Activated naive CD4-positive, alpha-beta T cell treated with anti-CD3 and anti-CD28 coated beads, Interleukin-2, amount 10 ng/mL, durations not matched to agents 7 days and 5 days (primary cell): ENCODE measurements around the gene ACAA2.

Experiments used
- CTCF ChIA-PET: fragments of 350-600 bp; sonication (Branson Sonifier 250); formaldehyde crosslinking; loops from one replicate; lab custom pipeline; 2021; ENCODE audit warnings: antibody characterized with exemption; lab: Charles Lee
- DNase-seq: peaks from one replicate; pipeline ENCODE4 v3.0.0-alpha.2; 2020
- H3K27ac Mint-ChIP-seq: one replicate; pipeline ENCODE4 v1.8.0; 2021; ENCODE audit warnings: mild to moderate bottlenecking, moderate library complexity, mixed read lengths
- H3K27me3 Mint-ChIP-seq: one replicate; pipeline ENCODE4 v1.8.0; 2021; ENCODE audit warnings: mild to moderate bottlenecking, mixed read lengths
- H3K36me3 Mint-ChIP-seq: one replicate; pipeline ENCODE4 v1.8.0; 2021; ENCODE audit warnings: mixed read lengths
- H3K4me1 Mint-ChIP-seq: one replicate; pipeline ENCODE4 v1.8.0; 2021; ENCODE audit warnings: mixed read lengths
- H3K4me3 Mint-ChIP-seq: one replicate; pipeline ENCODE4 v1.8.0; 2021; ENCODE audit warnings: mild to moderate bottlenecking, moderate library complexity, mixed read lengths
- H3K9me3 Mint-ChIP-seq: one replicate; pipeline ENCODE4 v1.8.0; 2021; ENCODE audit warnings: mixed read lengths

ACAA2 gene

GRCh38 chr18:49813319-49814146 lies at the start of gene ACAA2:
Gene ACAA2 (minus strand): TSS chr18:49813533. CDS start chr18:49813484, 49 bp downstream.
- CTCF ChIA-PET = no interaction called here
- Mint-ChIP-seq H3K4me1 (peaks cover 55% of the 10 kb centered on the region), H3K9me3 (peaks cover 16% of the 10 kb centered on the region), H3K4me3 (peak within 1 kb of the TSS; percentile 95), H3K36me3 (peaks cover 62% of the 10 kb centered on the region), H3K27me3 (no peaks in the 10 kb centered on the region), H3K27ac (peak within 1 kb of the TSS; percentile 96)
- DNase-seq = peak; percentile 85

GRCh38 chr18:49862656-49863385 lies 49.5 kb upstream of the ACAA2 start:
- no peaks in the 10 kb centered on the region for H3K4me1 Mint-ChIP-seq
- no peak overlapping the region for H3K4me3 Mint-ChIP-seq
- H3K36me3 Mint-ChIP-seq = no peaks in the 10 kb centered on the region
- no peaks in the 10 kb centered on the region for H3K9me3 Mint-ChIP-seq
- H3K27ac Mint-ChIP-seq = no peak overlapping the region
- H3K27me3 Mint-ChIP-seq = peaks cover 14% of the 10 kb centered on the region
- CTCF ChIA-PET = interaction anchor here (0.8 to 8.2 kb wide), 9 partner anchors 11 to 494 kb away, joined by 3 to 117 read pairs (median 4); partner anchors contain the start of gene LIPG
- DNase-seq = no peak

GRCh38 chr18:49861659-49862058 lies 48.3 kb upstream of the ACAA2 start:
- H3K9me3 Mint-ChIP-seq = no peaks in the 10 kb centered on the region
- H3K4me3 Mint-ChIP-seq = no peak overlapping the region
- DNase-seq = no peak
- CTCF ChIA-PET = interaction anchor here (0.5 to 8.2 kb wide), 12 partner anchors 11 to 351 kb away, joined by 3 to 117 read pairs (median 4); partner anchors contain the start of gene LIPG
- H3K36me3 Mint-ChIP-seq = no peaks in the 10 kb centered on the region
- H3K27me3 Mint-ChIP-seq = peaks cover 13% of the 10 kb centered on the region
- H3K4me1 Mint-ChIP-seq = no peaks in the 10 kb centered on the region
- no peak overlapping the region for H3K27ac Mint-ChIP-seq

GRCh38 chr18:49859725-49860124 lies 46.4 kb upstream of the ACAA2 start:
- no peaks in the 10 kb centered on the region for H3K9me3 Mint-ChIP-seq
- no peak for DNase-seq
- H3K4me1 Mint-ChIP-seq = no peaks in the 10 kb centered on the region
- peaks cover 7% of the 10 kb centered on the region for H3K27me3 Mint-ChIP-seq
- CTCF ChIA-PET = interaction anchor here (0.6 to 8.2 kb wide), 9 partner anchors 14 to 1185 kb away, joined by 3 to 117 read pairs (median 9); partner anchors contain the start of gene LIPG
- H3K4me3 Mint-ChIP-seq = no peak overlapping the region
- no peak overlapping the region for H3K27ac Mint-ChIP-seq
- H3K36me3 Mint-ChIP-seq = no peaks in the 10 kb centered on the region

- CTCF ChIA-PET = interaction anchor here (0.8 to 8.2 kb wide), 24 partner anchors 10 to 1184 kb away, joined by 3 to 117 read pairs (median 4); partner anchors contain the start of gene LIPG
- no peaks in the 10 kb centered on the region for H3K36me3 Mint-ChIP-seq
- H3K27ac Mint-ChIP-seq = no peak overlapping the region
- no peaks in the 10 kb centered on the region for H3K9me3 Mint-ChIP-seq
- H3K4me3 Mint-ChIP-seq = no peak overlapping the region
- DNase-seq = no peak
- H3K4me1 Mint-ChIP-seq = no peaks in the 10 kb centered on the region
- peaks cover 4% of the 10 kb centered on the region for H3K27me3 Mint-ChIP-seq
These were observed 45.7 kb upstream of the ACAA2 start for GRCh38 chr18:49859021-49859359.

- Mint-ChIP-seq H3K4me3 (no peak overlapping the region), H3K27ac (no peak overlapping the region), H3K4me1 (no peaks in the 10 kb centered on the region), H3K36me3 (no peaks in the 10 kb centered on the region), H3K27me3 (peaks cover 4% of the 10 kb centered on the region), H3K9me3 (no peaks in the 10 kb centered on the region)
- CTCF ChIA-PET = interaction anchor here (0.7 to 8.2 kb wide), 27 partner anchors 10 to 1184 kb away, joined by 3 to 117 read pairs (median 3); partner anchors contain the start of gene LIPG
- peak; percentile 72 for DNase-seq
These were observed 45.1 kb upstream of the ACAA2 start for GRCh38 chr18:49858309-49859020.

- DNase-seq = no peak
These were observed 44.4 kb upstream of the ACAA2 start for GRCh38 chr18:49857708-49858107.

GRCh38 chr18:49856496-49856895 lies 43.2 kb upstream of the ACAA2 start:
- H3K27ac Mint-ChIP-seq = no peak overlapping the region
- no peaks in the 10 kb centered on the region for H3K4me1 Mint-ChIP-seq
- H3K9me3 Mint-ChIP-seq = no peaks in the 10 kb centered on the region
- DNase-seq = no peak
- peaks cover 4% of the 10 kb centered on the region for H3K27me3 Mint-ChIP-seq
- CTCF ChIA-PET = interaction anchor here (1.2 to 8.2 kb wide), 2 partner anchors 297 to 347 kb away, joined by 6 to 117 read pairs; partner anchors contain the start of gene LIPG
- H3K36me3 Mint-ChIP-seq = no peaks in the 10 kb centered on the region
- H3K4me3 Mint-ChIP-seq = no peak overlapping the region

More at GRCh38 chr18:49857708-49858107, 44.4 kb upstream of the ACAA2 start:
- CTCF ChIA-PET = interaction anchor here (0.7 to 8.2 kb wide), 12 partner anchors 9 to 347 kb away, joined by 3 to 117 read pairs (median 4); partner anchors contain the start of gene LIPG
- Mint-ChIP-seq H3K4me3 (no peak overlapping the region), H3K9me3 (no peaks in the 10 kb centered on the region), H3K27ac (no peak overlapping the region), H3K27me3 (peaks cover 6% of the 10 kb centered on the region), H3K36me3 (no peaks in the 10 kb centered on the region), H3K4me1 (no peaks in the 10 kb centered on the region)

GRCh38 chr18:49855711-49856415 lies 42.5 kb upstream of the ACAA2 start:
- no peaks in the 10 kb centered on the region for H3K9me3 Mint-ChIP-seq
- H3K4me3 Mint-ChIP-seq = no peak overlapping the region
- no peak for DNase-seq
- no peaks in the 10 kb centered on the region for H3K4me1 Mint-ChIP-seq
- no peaks in the 10 kb centered on the region for H3K36me3 Mint-ChIP-seq
- H3K27ac Mint-ChIP-seq = no peak overlapping the region
- H3K27me3 Mint-ChIP-seq = peaks cover 3% of the 10 kb centered on the region
- CTCF ChIA-PET = interaction anchor here (1.2 to 2.5 kb wide), 3 partner anchors 125 to 346 kb away, joined by 5 to 19 read pairs (median 6); no protein-coding TSS in a partner anchor

- H3K4me1 Mint-ChIP-seq = no peaks in the 10 kb centered on the region
- CTCF ChIA-PET = interaction anchor here (0.7 to 2.5 kb wide), 4 partner anchors 35 to 344 kb away, joined by 3 to 19 read pairs (median 4); no protein-coding TSS in a partner anchor
- no peak overlapping the region for H3K27ac Mint-ChIP-seq
- DNase-seq = no peak
- H3K36me3 Mint-ChIP-seq = no peaks in the 10 kb centered on the region
- H3K27me3 Mint-ChIP-seq = peaks cover 12% of the 10 kb centered on the region
- H3K9me3 Mint-ChIP-seq = no peaks in the 10 kb centered on the region
- H3K4me3 Mint-ChIP-seq = no peak overlapping the region
These were observed 41.3 kb upstream of the ACAA2 start for GRCh38 chr18:49854681-49855080.

- H3K27ac Mint-ChIP-seq = no peak overlapping the region
- peaks cover 25% of the 10 kb centered on the region for H3K27me3 Mint-ChIP-seq
- CTCF ChIA-PET = no interaction called here
- DNase-seq = no peak
- H3K4me3 Mint-ChIP-seq = no peak overlapping the region
- no peaks in the 10 kb centered on the region for H3K4me1 Mint-ChIP-seq
- no peaks in the 10 kb centered on the region for H3K36me3 Mint-ChIP-seq
- no peaks in the 10 kb centered on the region for H3K9me3 Mint-ChIP-seq
These were observed 40.1 kb upstream of the ACAA2 start for GRCh38 chr18:49853436-49853835.

GRCh38 chr18:49853011-49853410 lies 39.7 kb upstream of the ACAA2 start:
- H3K36me3 Mint-ChIP-seq = no peaks in the 10 kb centered on the region
- DNase-seq = no peak
- CTCF ChIA-PET = no interaction called here
- no peak overlapping the region for H3K4me3 Mint-ChIP-seq
- no peak overlapping the region for H3K27ac Mint-ChIP-seq
- no peaks in the 10 kb centered on the region for H3K9me3 Mint-ChIP-seq
- peaks cover 29% of the 10 kb centered on the region for H3K27me3 Mint-ChIP-seq
- H3K4me1 Mint-ChIP-seq = no peaks in the 10 kb centered on the region

GRCh38 chr18:49851624-49852023 lies 38.3 kb upstream of the ACAA2 start:
- CTCF ChIA-PET = interaction anchor here (1.3 kb wide), 2 partner anchors 10 to 292 kb away, joined by 4 to 7 read pairs; no protein-coding TSS in a partner anchor
- Mint-ChIP-seq H3K4me1 (no peaks in the 10 kb centered on the region), H3K27ac (no peak overlapping the region), H3K27me3 (peaks cover 43% of the 10 kb centered on the region), H3K9me3 (no peaks in the 10 kb centered on the region), H3K4me3 (no peak overlapping the region), H3K36me3 (no peaks in the 10 kb centered on the region)
- no peak for DNase-seq
